GM19468 (cell line): ENCODE results near the gene TTBK2.
"Not testable (repeated sequence)": the region's sequence is repeated elsewhere in the genome, so short reads cannot be mapped to it uniquely, and the experiment has no call there.

Experiments used
- ATAC-seq: cut with Tn5 transposase; IDR thresholded peaks from one replicate; pipeline ENCODE4 v1.9.1; 2021; ENCODE audit warnings: mild to moderate bottlenecking, moderate library complexity, moderate number of reproducible peaks; ENCODE audit not compliant: unreplicated experiment; ENCODE audit errors: extremely low read depth

The TTBK2 gene

DNA sequence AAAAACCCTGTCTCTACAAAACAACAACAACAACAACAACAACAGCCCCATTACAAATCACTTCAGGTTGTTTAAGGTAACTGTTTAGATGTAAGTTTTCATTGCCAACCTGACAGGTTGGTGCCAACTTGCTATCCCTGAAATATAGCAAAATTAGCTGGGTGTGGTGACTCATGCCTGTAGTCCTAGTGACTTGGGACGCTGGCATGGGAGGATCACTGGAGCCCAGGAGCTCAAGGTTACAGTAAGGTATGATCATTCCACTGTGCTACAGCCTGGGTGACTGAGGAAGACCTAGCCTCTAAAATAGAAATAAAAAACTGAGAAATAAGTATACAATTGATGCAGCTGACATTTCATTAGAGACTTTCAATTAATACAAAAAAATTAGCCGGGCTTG lies 147.7 kb downstream of the TTBK2 start:
- no peak for ATAC-seq

DNA sequence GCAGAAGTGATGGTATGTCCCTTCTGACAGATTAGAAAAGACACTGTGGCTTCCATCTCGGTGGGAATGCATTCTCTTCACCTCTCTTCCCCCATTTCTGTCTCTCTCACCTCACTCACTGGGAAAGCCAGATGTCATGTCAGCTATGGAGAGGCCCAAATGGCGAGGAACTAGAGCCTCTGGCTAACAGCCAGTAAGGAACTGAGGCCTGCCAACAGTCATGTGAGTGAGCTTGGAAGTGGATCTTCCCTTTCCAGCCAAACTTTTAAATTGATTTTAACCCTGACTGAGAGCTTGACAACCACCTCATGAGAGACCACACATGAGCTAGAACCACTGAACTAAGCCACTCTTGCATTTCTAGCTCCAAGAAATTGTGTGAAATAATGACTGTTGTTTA lies 148.4 kb downstream of the TTBK2 start:
- no peak for ATAC-seq

DNA sequence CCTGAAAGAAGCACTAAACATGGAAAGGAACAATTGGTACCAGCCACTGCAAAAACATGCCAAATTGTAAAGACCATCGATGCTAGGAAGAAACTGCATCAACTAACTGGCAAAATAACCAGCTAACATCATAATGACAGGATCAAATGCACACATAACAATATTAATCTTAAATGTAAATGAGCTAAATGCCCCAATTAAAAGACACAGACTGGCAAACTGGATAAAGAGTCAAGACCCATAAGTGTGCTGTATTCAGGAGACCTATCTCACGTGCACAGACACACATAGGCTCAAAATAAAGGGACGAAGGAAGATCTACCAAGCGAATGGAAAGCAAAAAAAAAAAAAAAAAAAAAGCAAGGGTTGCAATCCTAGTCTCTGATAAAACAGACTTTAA lies 154.5 kb downstream of the TTBK2 start:
- not testable (repeated sequence) for ATAC-seq

DNA sequence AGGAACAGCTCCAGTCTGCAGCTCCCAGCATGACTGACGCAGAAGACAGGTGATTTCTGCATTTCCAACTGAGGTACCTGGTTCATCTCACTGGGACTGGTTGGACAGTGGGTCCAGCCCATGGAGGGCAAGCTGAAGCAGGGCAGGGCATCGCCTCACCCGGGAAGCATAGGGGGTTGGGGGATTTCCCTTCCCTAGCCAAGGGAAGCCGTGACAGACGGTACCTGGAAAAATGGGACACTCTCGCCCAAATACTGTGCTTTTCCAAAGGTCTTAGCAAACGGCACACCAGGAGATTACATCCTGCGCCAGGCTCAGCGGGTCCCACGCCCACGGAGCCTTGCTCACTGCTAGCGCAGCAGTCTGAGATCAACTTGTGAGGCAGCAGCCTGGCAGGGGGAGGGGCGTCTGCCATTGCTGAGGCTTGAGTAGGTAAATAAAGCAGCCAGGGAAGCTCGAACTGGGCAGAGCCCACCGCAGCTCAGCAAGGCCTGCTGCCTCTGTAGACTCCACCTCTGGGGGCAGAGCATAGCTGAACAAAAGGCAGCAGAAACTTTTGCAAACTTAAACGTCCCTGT lies 156.3 kb downstream of the TTBK2 start:
- ATAC-seq, result not testable (repeated sequence)

DNA sequence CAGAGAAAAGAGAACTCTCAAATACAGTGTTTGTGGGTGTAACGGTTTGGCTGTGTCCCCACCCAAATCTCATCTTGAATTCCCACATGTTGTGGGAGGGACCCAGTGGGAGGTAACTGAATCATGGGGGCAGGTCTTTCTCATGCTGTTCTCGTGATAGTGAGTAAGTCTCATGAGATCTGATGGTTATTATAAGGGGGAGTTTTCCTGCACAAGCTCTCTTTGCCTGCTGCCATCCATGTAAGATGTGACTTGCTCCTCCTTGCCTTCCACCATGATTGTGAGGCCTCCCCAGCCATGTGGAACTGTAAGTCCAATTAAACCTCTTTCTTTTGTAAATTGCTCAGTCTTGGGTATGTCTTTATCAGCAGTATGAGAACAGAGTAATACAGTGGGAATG lies 158.8 kb downstream of the TTBK2 start:
- ATAC-seq, result not testable (repeated sequence)

DNA sequence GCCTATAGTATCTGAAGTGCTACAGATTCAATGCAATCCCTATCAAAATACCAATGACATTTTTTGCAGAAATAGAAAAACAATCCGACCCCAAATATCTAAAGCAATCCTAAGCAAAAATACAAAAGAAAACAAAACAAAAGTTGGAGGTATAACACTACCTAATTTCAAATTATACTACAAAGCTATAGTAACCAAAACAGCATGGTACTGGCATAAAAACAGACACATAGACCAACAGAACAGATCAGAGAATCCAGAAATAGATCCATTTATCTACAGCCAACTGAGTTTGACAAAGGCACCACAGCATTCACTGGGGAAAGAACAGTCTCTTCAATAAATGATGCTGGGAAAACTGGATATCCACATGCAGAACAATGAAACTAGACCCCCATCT lies 159.8 kb downstream of the TTBK2 start:
- no peak for ATAC-seq

DNA sequence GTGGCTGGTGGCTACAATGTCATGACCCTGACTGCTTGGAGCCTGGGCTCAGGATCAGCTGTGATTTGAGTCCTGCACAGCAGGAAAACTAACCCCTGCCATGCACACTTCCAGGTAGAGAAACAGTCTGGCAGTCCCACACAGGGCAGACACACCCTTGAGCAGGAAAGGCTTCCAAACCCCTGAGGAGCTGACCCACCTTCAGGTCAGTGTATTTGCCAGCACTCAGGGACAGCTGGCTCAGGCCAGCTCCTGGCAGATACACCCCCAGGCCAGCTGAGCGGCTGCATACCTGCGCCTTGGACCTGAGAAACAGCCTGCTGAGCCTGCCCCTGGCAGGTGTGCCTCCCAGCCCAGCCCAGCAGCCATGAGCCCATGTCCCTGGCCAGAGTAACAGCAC lies 161.5 kb downstream of the TTBK2 start:
- ATAC-seq, result no peak

DNA sequence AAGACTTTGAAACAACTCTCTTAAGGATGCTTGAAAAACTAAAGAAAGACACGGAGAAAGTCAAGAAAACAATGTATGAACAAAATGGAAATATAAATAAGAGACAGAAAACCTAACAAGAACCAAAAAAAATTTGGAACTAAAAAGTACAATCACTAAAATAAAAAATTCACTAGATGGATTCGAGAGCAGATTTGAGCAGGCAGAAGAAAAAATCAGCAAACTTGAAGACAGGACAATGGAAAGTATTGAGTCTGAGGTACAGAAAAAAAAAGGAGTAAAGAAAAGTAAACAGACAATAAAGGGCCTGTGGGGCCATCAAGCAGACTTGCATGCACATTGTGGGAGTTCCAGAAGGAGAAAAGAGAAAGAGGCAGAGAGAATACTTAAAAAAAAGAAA lies 170.3 kb downstream of the TTBK2 start:
- no peak for ATAC-seq

DNA sequence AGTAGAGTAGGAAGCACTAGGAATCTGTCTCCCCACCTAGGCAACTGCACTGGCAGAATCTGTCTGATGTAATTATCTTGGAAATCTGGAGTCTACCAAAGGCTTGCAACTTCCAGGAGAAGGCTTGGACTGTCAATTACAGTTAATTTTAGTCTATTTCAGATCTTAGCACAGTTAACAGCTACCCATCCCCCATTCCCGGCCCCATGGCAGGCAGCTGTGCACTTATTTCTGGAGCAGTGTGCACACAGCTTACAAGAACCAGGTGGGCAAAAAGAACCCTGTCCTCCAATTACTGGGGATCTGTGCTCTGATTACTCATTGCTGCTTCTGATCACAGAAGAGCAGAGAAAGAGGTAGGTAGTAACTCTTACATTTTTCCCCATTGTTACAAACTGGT lies 171.3 kb downstream of the TTBK2 start:
- no peak for ATAC-seq

DNA sequence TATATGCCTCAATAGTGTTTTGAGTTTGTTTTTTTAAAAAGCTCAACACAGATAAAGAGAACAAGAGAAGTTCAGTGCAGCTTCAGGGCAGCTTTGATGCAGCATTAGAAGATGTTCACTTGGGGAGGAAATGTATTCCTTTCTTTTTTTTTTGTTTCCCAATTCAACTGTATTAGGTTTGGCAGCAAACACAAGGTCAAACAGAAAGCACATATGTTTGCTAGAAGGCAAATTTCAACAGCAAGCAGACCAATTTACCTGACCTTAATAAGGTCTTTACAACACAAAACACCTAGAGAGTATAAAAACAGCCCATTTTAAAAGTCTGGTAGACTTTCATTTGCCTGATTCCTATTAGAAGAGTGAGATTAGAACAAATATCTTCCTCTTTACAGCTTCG lies 176.4 kb downstream of the TTBK2 start:
- no peak for ATAC-seq

DNA sequence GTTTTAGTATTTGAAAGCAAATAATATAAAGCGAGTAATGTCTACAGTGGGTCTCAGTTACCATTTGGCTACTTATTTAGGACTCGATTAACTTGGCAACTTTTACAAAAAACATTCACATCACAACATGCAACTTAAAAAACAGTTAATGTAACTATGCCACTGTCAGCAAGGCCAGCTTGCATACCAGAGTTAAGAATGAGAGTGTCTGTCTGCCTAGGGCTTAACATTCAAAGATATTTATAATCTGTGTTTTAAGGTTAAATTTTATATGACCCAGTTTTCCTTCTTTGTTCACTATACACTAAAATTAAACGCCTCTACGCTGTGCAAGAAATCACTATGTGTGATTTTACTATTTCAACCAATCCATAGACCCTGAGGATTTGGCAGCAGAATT lies 178.4 kb downstream of the TTBK2 start:
- ATAC-seq, result no peak

DNA sequence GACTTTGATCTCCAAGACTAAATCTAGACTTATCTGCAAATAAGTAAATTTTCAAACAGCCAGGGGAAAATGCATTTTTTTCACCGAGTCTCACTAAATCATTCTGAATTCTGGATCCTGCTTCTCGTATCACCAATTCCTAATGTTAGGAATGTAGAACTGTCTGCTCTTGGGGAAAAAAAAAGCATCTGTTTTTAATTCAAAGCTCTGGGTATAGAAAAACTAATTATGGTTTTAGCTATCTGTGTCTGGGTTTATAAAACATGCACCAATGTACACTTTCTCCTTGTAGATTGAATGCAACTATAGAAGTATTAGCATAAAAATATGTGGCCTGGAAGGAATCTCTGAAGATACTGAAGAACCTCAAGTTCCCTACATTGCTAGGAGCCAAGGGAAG lies 178.9 kb downstream of the TTBK2 start:
- no peak for ATAC-seq

DNA sequence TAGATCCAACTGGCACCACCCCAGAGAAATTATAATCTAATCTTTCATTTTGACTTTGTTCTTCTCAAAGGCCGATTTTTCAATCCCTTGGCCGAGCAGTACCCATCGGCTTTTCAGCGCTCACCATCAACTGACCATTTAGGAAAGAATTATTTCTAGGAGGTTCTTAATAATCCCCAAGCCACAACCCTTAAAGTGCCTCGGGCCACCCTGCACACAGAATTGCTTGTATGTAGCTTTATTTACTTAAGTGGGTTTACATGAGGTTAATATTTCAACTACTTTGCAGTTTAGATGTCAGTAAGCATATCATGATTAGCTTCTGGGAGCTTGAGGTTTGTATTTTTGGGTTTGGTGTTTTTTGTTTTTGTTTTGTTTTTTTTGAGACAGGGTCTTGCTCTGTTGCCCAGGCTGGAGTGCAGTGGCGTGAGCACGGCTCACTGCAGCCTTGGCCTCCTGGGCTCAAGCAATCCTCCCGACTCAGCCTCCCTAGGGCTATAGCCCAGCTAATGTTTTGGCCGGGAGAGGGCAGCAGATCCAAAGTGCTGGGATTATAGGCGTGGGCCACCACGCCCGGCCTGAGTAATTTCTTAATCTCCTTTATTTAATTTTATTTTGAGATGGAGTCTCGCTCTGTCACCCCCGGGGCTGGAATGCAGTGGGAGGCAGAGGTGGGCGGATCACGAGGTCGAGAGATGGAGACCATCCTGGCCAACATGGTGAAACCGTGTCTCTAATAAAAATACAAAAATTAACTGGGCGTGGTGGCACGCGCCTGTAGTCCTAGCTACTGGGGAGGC lies 182.8 kb downstream of the TTBK2 start:
- ATAC-seq, result no peak

DNA sequence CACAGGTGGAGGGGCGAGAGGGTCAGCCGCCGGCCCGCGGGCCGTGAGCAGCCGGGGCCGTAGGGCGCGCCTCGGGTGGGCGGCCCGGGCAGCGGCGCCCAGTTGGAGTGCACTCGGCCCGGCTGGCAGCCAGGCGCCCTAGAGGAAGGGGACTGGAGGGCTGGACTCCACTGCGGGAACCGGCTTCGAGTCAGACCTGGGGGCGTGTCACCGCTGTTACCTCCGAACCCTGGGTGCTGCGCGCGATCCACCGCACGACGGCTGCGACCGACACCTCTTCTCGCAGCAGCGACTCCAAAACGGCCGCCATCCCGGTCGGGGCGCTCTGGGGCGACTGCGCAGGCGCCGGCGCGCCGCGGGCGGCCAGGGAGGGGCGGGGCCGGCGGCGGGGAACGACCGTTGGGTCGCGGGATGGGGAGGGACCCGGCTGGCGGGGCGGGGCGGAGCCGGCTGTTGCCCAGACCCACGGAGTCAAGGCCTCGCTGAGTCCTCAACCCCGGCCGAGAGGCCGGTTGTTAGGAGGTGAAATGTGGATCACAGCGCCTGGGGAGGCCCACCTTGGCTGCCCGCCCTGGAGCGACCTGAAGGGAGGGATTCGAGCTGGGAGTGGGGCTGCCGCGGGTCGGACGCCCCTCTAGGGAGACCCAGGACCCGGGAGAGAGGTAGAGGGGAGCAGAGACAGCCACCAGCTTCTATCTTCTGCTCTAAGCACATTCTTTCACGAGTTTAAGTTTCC lies 183.6 kb downstream of the TTBK2 start, which contains the start of gene CDAN1:
TSS of gene CDAN1 (minus strand) at position 336 of the 736 bp plus-strand sequence. CDS start at position 310, 26 bp downstream.
- ATAC-seq, result peak; percentile 27

DNA sequence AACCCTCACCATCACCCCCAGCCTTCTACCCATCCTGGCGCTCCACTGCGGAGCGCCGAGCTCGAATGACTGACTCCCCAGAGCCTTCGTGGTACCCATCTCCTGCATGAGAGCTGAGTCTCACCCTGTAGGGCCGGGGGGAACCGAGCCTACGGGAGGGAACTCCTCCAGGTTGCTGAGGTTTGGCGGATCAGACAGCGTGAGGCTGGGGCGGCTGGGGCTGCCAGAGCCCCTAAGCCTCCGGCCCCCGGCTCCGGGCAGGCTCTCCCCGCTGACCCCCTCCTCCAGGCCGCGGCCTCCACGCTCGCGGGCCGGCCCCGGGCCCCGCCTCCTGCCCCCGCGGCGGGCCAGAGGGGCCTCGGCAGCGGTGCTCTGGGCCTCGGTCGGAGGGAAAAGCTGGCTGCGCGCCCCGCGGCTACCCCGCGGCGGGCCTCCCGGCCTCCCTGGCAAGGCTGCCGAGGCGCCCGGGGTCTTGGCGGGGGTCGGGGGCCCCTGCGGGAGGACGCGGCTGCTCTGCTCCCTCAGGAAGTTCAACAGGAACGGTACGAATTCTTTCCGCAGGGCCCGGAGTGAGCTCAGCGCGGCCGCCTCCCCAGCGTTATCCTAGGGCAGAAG lies 184.3 kb downstream of the TTBK2 start:
- no peak for ATAC-seq

DNA sequence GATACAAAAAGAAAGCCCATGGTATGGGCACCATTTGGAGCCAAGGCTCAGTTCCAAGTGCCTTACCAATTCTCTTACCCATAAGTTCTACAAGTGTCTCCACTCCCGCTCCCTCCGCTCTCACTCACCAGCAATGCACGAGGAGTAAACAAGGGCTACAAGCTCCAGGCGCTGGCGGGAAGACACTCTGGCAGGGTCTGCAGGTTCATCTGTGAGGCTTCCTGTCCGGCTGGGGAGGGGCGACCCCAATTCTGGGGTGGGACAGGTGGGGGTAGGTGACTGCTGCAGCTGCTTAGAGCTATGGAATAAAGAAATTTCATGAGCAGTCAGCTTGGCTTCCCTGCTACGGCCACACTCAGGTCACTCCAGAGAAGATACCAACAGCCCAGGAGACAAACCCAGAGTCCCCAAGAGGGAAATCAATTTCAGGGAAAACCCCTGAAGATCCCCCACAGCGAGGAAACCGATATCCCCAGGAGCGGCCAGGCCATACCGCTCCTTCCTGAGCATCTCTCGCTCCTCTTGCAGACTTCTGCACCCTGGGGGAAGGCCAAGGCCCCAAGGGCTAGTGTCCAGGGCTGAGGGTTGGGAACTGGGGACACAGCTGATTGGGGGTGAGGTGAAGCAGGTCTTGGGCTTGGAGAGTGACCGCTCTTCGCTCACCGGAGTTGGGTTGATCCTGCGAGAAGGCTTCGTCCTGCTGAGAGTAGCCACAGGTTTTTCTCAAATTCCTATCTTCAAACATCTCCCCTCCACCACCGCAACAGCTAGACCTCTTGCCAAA lies 185.0 kb downstream of the TTBK2 start:
- ATAC-seq, result no peak

DNA sequence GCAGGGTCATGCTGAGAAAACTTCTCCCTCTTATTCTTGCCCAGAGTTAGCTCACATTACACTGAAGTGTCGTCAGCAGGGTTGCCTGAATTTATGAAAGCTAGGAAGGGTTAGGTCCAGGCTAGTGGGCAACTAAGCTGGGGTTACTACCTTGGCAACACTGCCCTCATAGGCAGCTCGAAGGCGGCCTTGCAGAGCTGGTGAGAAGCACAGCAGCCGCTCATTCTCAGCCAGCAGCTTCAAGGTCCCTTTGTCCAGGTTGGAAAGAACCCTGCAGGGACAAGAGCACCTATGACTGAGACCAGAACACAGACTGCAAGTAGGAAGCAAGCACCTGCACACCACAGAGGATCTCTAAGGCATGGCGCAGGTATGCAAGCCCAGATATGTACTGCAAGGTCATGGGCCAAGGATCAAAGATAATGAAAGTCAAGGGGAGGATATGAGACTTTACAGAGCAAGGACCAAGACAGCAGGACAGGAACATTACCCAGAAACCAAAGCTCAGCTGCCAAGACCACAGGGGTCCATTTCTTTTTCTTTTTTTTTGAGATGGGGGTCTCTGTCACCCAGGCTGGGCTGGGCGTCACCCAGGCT lies 186.4 kb downstream of the TTBK2 start:
- no peak for ATAC-seq

DNA sequence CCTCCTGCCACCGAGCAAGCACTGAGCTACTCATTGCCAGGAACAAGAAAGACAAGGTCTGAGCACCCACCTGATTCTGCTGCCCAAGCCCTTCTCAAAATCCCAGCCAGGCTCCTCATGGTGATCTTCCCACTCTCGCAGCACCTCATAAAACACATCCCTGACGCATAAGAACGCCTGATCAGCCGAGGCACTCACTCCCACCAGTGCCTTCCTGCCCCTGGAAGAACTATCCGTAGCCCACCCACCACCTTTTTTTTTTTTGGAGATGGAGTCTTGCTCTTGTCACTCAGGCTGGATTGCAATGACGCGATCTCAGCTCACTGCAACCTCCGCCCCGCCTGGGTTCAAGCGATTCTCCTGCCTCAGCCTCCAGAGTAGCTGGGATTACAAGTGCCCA lies 187.6 kb downstream of the TTBK2 start:
- no peak for ATAC-seq

DNA sequence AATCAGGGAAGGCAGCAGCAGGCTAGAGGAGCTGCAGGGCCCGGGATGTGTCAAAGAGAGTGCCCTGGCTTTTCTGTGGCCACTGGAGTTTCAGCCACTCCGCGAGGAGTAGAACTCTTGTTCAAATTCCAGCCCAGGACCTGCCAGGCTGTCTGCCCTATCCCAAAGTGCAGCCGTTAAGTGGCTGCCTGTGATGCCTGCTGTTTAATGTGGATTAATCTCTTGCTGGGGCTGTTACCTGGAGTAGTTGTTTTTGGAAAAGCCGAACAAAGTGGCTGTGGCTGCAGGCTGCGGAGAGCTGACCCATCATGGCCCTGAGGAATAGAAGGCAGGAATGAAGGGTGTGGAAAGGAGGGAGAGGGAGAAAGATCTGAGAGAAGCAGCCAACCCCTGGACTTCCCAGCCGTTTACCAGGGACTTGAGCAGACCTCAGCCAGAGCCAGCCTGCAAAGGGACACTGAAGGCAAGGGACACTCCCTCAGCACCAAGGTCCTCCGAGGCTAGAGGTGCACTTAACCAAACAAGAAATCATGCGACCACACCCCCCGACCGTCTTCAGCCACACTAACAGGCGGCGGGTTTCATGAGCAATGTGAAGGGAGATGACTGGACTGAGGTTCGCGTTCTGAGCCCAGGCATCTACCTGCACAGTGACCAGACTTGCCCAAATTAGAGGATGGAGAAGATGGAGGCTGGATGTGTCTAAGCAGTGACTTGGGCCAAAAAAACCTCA lies 188.3 kb downstream of the TTBK2 start:
- ATAC-seq, result no peak
